ENCODE measurements around the gene HS6ST1. TPM values are rescaled to one million over a fixed set of nuclear protein-coding genes. Genes with fewer than 3 reads are reported as not detected.
A peak's percentile ranks its signal among the peaks of the same experiment; 100 is the strongest.

HS6ST1 gene
- total RNA-seq, result 1 to 10 TPM; 7.9 to 8.4 TPM

- no peak within 1 kb of the TSS for H3K27ac Mint-ChIP-seq
- H3K36me3 Mint-ChIP-seq (ENCODE audit: low read depth), result no peaks in the 10 kb centered on the region
- ChIA-PET CTCF (no interaction called here), POLR2A (no interaction called here)
- H3K9me3 Mint-ChIP-seq, result no peaks in the 10 kb centered on the region
- DNase-seq, result peak; percentile 85
- peaks cover 24% of the 10 kb centered on the region for H3K4me1 Mint-ChIP-seq
- peaks cover 3% of the 10 kb centered on the region for H3K27me3 Mint-ChIP-seq
- H3K4me3 Mint-ChIP-seq, result peak within 1 kb of the TSS; percentile 83
Measured at GRCh38 chr2:128318776-128319464, at the start of gene HS6ST1. HS6ST1 (minus strand) TSS chr2:128318868; CDS start chr2:128318563, 305 bp downstream.

GRCh38 chr2:128367601-128368359 is 49.1 kb upstream of the HS6ST1 start:
- no peaks in the 10 kb centered on the region for H3K36me3 Mint-ChIP-seq (ENCODE audit: low read depth)
- peaks cover 5% of the 10 kb centered on the region for H3K4me1 Mint-ChIP-seq
- no peak overlapping the region for H3K27ac Mint-ChIP-seq
- ChIA-PET POLR2A (interaction anchor here (0.6 kb wide), 1 partner anchor 1023 kb away, joined by 5 read pairs; no protein-coding TSS in a partner anchor), CTCF (no interaction called here)
- no peak overlapping the region for H3K4me3 Mint-ChIP-seq
- no peaks in the 10 kb centered on the region for H3K9me3 Mint-ChIP-seq
- no peaks in the 10 kb centered on the region for H3K27me3 Mint-ChIP-seq
- DNase-seq, result no peak

DNA sequence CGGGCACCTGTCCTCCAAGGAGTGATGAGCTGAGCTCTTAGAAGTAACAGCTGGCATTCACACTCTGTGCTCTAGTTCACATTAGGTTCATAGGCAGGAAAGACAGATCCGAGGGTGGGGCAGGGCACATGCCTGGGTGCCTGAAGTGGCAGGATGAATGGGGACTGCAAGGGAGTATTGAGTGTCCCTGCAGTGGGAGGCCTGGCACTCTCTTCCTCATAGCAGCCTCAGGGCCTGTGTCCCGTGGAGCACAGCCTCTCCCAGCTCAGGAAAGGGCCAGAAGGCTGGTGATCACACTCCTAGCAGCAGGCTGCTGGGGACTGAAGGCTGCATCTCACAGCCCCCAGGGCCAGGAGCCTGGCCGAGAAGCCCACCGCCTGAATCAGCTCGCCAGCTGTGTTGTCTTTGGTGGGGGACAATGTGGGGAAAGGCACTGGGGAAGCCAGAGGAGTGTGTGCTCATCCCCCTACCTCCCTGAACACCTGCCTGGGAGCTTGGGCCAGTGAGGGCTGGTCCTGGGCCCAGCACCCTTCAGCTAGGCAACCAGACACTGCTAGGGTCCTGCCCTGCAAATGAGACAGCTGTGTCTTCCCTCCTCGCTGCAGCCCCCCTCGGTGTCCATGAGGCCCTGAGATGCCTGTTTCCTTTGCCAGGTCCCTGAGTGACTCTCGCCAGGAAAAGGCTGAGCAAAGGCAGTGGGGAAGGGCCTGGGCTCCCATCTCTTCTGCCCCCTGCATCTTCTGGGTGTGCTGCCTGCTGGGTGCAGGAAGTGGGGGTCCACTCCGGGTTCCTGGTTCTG is 48.2 kb upstream of the HS6ST1 start:
- H3K27me3 Mint-ChIP-seq, result no peaks in the 10 kb centered on the region
- CTCF ChIA-PET, result no interaction called here
- H3K4me3 Mint-ChIP-seq, result no peak overlapping the region
- H3K27ac Mint-ChIP-seq, result no peak overlapping the region
- H3K36me3 Mint-ChIP-seq (ENCODE audit: low read depth), result no peaks in the 10 kb centered on the region
- no peaks in the 10 kb centered on the region for H3K4me1 Mint-ChIP-seq
- POLR2A ChIA-PET, result interaction anchor here (0.6 kb wide), 1 partner anchor 1024 kb away, joined by 5 read pairs; no protein-coding TSS in a partner anchor
- no peaks in the 10 kb centered on the region for H3K9me3 Mint-ChIP-seq
- DNase-seq, result no peak

GRCh38 chr2:128365217-128365905 is 46.7 kb upstream of the HS6ST1 start:
- ChIA-PET CTCF (interaction anchor here (0.6 kb wide), 1 partner anchor 1197 kb away, joined by 3 read pairs; no protein-coding TSS in a partner anchor), POLR2A (no interaction called here)
- Mint-ChIP-seq H3K4me1 (no peaks in the 10 kb centered on the region), H3K9me3 (no peaks in the 10 kb centered on the region), H3K27ac (no peak overlapping the region), H3K4me3 (no peak overlapping the region), H3K36me3 (ENCODE audit: low read depth) (no peaks in the 10 kb centered on the region), H3K27me3 (no peaks in the 10 kb centered on the region)
- DNase-seq, result no peak

- Mint-ChIP-seq H3K36me3 (ENCODE audit: low read depth) (no peaks in the 10 kb centered on the region), H3K4me1 (no peaks in the 10 kb centered on the region), H3K4me3 (no peak overlapping the region), H3K27me3 (no peaks in the 10 kb centered on the region), H3K27ac (no peak overlapping the region), H3K9me3 (no peaks in the 10 kb centered on the region)
- ChIA-PET POLR2A (no interaction called here), CTCF (no interaction called here)
- no peak for DNase-seq
Measured at GRCh38 chr2:128364441-128364911, 45.8 kb upstream of the HS6ST1 start.

DNA sequence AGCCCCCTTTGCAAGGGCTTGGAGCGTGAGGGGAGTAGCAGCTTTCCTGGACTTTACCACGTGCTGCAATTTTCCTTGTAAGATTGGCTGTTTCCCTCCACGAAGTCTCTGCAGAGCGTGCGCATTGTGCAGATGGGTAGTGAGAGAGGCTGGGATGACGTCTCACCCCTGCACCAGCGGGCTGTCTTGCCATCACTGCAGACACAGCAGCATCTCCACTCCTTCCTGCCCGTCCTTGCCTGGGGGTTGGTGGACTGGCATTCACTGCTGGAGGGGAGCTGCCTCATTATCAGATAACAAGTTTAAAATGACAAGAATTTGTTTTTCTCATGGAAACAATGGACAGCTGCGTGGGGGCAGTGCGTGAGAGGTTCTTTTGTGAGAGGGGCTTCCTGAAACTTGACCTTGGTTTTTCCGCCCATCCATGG is 45.3 kb upstream of the HS6ST1 start:
- no peaks in the 10 kb centered on the region for H3K27me3 Mint-ChIP-seq
- ChIA-PET POLR2A (no interaction called here), CTCF (no interaction called here)
- no peaks in the 10 kb centered on the region for H3K4me1 Mint-ChIP-seq
- H3K36me3 Mint-ChIP-seq (ENCODE audit: low read depth), result no peaks in the 10 kb centered on the region
- H3K4me3 Mint-ChIP-seq, result no peak overlapping the region
- H3K27ac Mint-ChIP-seq, result no peak overlapping the region
- no peaks in the 10 kb centered on the region for H3K9me3 Mint-ChIP-seq
- no peak for DNase-seq

- Mint-ChIP-seq H3K27ac (no peak overlapping the region), H3K4me3 (no peak overlapping the region), H3K4me1 (no peaks in the 10 kb centered on the region), H3K27me3 (no peaks in the 10 kb centered on the region), H3K36me3 (ENCODE audit: low read depth) (no peaks in the 10 kb centered on the region), H3K9me3 (no peaks in the 10 kb centered on the region)
- ChIA-PET POLR2A (no interaction called here), CTCF (no interaction called here)
- no peak for DNase-seq
Measured at GRCh38 chr2:128362889-128363228, 44.2 kb upstream of the HS6ST1 start.

GRCh38 chr2:128362176-128362888 is 43.7 kb upstream of the HS6ST1 start:
- Mint-ChIP-seq H3K36me3 (ENCODE audit: low read depth) (no peaks in the 10 kb centered on the region), H3K27ac (no peak overlapping the region), H3K9me3 (no peaks in the 10 kb centered on the region), H3K4me1 (no peaks in the 10 kb centered on the region), H3K4me3 (no peak overlapping the region), H3K27me3 (no peaks in the 10 kb centered on the region)
- no peak for DNase-seq
- ChIA-PET POLR2A (no interaction called here), CTCF (no interaction called here)

DNA sequence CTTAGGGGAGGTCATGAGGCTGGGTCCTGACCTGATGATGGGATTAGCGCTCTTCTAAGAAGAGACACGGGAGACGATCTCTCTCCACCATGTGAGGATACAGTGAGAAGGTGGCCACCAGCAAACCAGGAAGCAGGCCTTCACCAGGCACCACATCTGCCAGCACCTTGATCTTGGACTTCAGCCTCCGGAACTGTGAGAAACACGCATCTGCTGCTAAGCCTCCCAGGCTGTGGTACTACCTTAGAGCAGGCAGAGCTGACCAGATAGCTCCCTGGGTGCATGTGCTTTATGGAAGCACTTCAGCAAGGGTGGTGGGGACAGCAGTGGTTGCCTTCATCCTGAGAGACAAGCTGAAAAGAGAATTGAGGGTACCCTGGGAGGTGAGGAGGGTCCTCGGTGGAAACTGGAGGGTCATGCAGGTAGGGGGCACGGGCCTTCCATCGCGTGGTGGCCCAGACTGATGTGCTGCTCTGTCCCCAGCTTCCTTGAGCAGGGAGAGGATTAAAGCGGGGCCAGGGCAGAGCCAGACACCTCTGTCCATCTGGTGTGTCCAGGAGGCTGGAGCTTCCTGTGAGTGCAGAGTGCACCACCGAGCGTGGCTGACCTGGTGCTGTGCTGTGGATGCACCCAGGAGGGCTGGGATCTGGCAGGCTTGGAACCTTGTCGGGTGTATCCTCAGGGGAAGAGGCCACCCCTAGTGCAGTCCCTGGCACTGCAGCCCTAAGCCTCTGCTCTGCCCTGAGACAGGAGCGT is 42.9 kb upstream of the HS6ST1 start:
- Mint-ChIP-seq H3K4me3 (no peak overlapping the region), H3K27ac (no peak overlapping the region), H3K36me3 (ENCODE audit: low read depth) (no peaks in the 10 kb centered on the region), H3K27me3 (no peaks in the 10 kb centered on the region), H3K4me1 (no peaks in the 10 kb centered on the region), H3K9me3 (no peaks in the 10 kb centered on the region)
- CTCF ChIA-PET, result no interaction called here
- POLR2A ChIA-PET, result no interaction called here
- DNase-seq, result no peak

- no peak overlapping the region for H3K4me3 Mint-ChIP-seq
- no peak for DNase-seq
- no peak overlapping the region for H3K27ac Mint-ChIP-seq
- ChIA-PET CTCF (no interaction called here), POLR2A (no interaction called here)
- H3K9me3 Mint-ChIP-seq, result no peaks in the 10 kb centered on the region
- no peaks in the 10 kb centered on the region for H3K27me3 Mint-ChIP-seq
- H3K4me1 Mint-ChIP-seq, result no peaks in the 10 kb centered on the region
- H3K36me3 Mint-ChIP-seq (ENCODE audit: low read depth), result no peaks in the 10 kb centered on the region
Measured at GRCh38 chr2:128360711-128361110, 42.0 kb upstream of the HS6ST1 start.

DNA sequence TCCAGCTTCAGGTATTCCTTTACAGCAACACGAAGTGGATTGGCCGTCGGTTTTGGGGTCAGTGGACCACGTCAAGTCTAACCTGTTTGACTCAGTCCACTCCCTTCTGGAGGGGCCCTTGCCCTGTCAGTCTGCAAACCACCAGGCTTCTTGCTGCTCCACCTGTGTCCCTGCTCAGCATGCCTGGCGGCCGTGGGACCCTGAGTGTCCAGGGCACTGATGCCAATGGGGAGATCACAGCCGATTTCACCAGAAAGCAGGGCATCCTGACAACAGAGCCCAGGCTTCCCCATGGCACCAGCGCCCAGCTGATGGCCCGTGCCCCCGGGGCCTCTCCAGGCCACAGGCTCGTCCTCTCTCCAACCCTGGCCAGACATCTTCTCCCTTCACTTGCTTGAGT is 41.2 kb upstream of the HS6ST1 start:
- no peaks in the 10 kb centered on the region for H3K9me3 Mint-ChIP-seq
- ChIA-PET POLR2A (no interaction called here), CTCF (no interaction called here)
- no peak overlapping the region for H3K4me3 Mint-ChIP-seq
- H3K4me1 Mint-ChIP-seq, result no peaks in the 10 kb centered on the region
- no peaks in the 10 kb centered on the region for H3K36me3 Mint-ChIP-seq (ENCODE audit: low read depth)
- H3K27ac Mint-ChIP-seq, result no peak overlapping the region
- no peak for DNase-seq
- no peaks in the 10 kb centered on the region for H3K27me3 Mint-ChIP-seq

Data from activated CD4-positive, alpha-beta T cell treated with anti-CD3 and anti-CD28 coated beads, Interleukin-2, amount 10 ng/mL, durations not matched to agents 7 days and 5 days (primary cell).